Activated CD8-positive, alpha-beta memory T cell treated with anti-CD3 and anti-CD28 coated beads, Interleukin-2, amount 50 U/mL, for 1 hour (primary cell): ENCODE results near the gene PPP1R26.

Source experiments
- DNase-seq: peaks from one replicate; pipeline ENCODE4 v3.0.0-alpha.2; 2020; ENCODE audit errors: extremely low read depth

PPP1R26 gene

GRCh38 chr9:135461936-135462335, 17.6 kb upstream of the PPP1R26 start:
- no peak for DNase-seq

- DNase-seq, result no peak
Measured at GRCh38 chr9:135463140-135463539, 16.4 kb upstream of the PPP1R26 start.

- no peak for DNase-seq
Measured at GRCh38 chr9:135464181-135464580, 15.4 kb upstream of the PPP1R26 start.

GRCh38 chr9:135468854-135469521, 10.6 kb upstream of the PPP1R26 start:
- no peak for DNase-seq

- DNase-seq, result no peak
Measured at GRCh38 chr9:135471791-135472640, 7.6 kb upstream of the PPP1R26 start.

- DNase-seq, result no peak
Measured at GRCh38 chr9:135473972-135474543, 5.5 kb upstream of the PPP1R26 start.

GRCh38 chr9:135474915-135475314, 4.7 kb upstream of the PPP1R26 start:
- DNase-seq, result no peak

GRCh38 chr9:135476561-135477355, 2.8 kb upstream of the PPP1R26 start:
- DNase-seq, result no peak

- no peak for DNase-seq
Measured at GRCh38 chr9:135478191-135478590, 1.4 kb upstream of the PPP1R26 start.

- DNase-seq, result no peak
Measured at GRCh38 chr9:135478829-135479468, 633 bp upstream of the PPP1R26 start.

- no peak for DNase-seq
Measured at GRCh38 chr9:135480071-135480939, 723 bp downstream of the PPP1R26 start.

- no peak for DNase-seq
Measured at GRCh38 chr9:135480940-135481310, 1.3 kb downstream of the PPP1R26 start.

- no peak for DNase-seq
Measured at GRCh38 chr9:135482015-135482754, 2.6 kb downstream of the PPP1R26 start.

GRCh38 chr9:135484460-135485277, 5.1 kb downstream of the PPP1R26 start:
- DNase-seq, result no peak

GRCh38 chr9:135485385-135485784, 5.8 kb downstream of the PPP1R26 start:
- DNase-seq, result no peak

GRCh38 chr9:135485832-135486231, 6.2 kb downstream of the PPP1R26 start:
- no peak for DNase-seq

- DNase-seq, result no peak
Measured at GRCh38 chr9:135486267-135487065, 6.9 kb downstream of the PPP1R26 start.
